ENCODE results near the gene ZNF557. TPM values are rescaled to one million over a fixed set of nuclear protein-coding genes. Genes with fewer than 3 reads are reported as not detected.

Gene ZNF557
- total RNA-seq, 3 donors from 2014 or later: 7.2 to 18.3 (median 12.8) TPM

- intact Hi-C loops (cut with DNase I; ENCODE audit: low total_unique reads): no loop called here
- H3K27me3 ChIP-seq: no peaks in the 10 kb centered on the region
- H3K4me1 ChIP-seq: peaks cover 0 to 4% of the 10 kb centered on the region in 2 donors
- TF ChIP-seq CTCF (IDR thresholded peaks at IDR 0.05) (no peak), POLR2AphosphoS5 (IDR thresholded peaks at IDR 0.05) (peak in 2 of 3 donors; percentile 12 to 44), POLR2A (IDR thresholded peaks at IDR 0.05) (no peak)
- H3K9me3 ChIP-seq: peaks cover 7 to 16% of the 10 kb centered on the region in 2 donors
- no peaks in the 10 kb centered on the region for H3K36me3 ChIP-seq
- peak overlapping the region; percentile 53 to 70 (median 69) for H3K4me3 ChIP-seq
- DNase-seq (ENCODE audit: low spot score in 2 of 2): peak; percentile 86 to 92
- peak overlapping the region; percentile 92 to 94 for H3K27ac ChIP-seq
These were observed 29.4 kb downstream of the ZNF557 start for GRCh38 chr19:7098701-7099596.

- Histone ChIP-seq H3K27ac (peak overlapping the region; percentile 92 to 94), H3K4me3 (peak overlapping the region; percentile 53 to 70 (median 69)), H3K9me3 (peaks cover 6 to 10% of the 10 kb centered on the region in 2 donors), H3K36me3 (no peaks in the 10 kb centered on the region), H3K27me3 (no peaks in the 10 kb centered on the region), H3K4me1 (peaks cover 0 to 4% of the 10 kb centered on the region in 2 donors)
- intact Hi-C loops (cut with DNase I; ENCODE audit: low total_unique reads): no loop called here
- TF ChIP-seq POLR2AphosphoS5 (IDR thresholded peaks at IDR 0.05) (no peak), CTCF (IDR thresholded peaks at IDR 0.05) (no peak), POLR2A (IDR thresholded peaks at IDR 0.05) (no peak)
- DNase-seq (ENCODE audit: low spot score in 2 of 2): no peak
These were observed 30.1 kb downstream of the ZNF557 start for GRCh38 chr19:7099597-7099921.

DNA sequence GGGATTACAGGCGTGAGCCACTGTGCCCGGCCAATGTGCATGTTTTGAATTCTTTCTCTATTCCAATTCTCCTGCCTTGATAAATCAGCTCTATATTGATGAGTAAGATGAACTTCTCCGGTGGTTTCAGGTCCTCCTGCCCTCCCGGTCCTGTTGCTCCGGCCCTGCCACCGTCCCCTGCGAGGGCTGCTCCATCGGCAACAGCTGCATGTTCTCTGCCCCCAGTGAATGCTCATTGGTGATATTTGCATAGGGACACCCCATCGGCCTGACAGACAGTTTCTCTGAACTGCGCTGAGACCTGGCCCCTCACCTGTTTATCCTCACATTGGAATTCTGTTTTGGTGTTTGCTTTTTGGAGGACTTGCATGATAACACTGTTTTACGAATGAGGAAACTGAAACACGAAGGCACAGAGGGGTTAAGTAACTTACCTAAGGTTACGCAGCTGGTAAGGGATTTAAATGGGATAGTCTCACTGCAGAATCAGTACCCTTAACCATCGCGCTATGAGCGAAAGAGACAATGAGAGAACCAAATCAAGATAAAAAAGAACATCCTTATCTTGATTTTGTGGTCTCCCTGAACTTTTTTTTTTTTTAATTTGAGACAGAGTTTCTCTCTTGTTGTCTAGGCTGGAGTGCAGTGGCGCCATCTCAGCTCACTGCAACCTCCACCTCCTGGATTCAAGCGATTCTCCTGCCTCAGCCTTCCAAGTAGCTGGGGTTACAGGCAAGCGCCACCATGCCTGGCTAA lies 32.2 kb downstream of the ZNF557 start:
- intact Hi-C loops (cut with DNase I; ENCODE audit: low total_unique reads): loop anchor here (2.0 kb wide), 1 partner anchor 47 kb away; no protein-coding TSS in a partner anchor
- no peak overlapping the region for H3K4me3 ChIP-seq
- H3K27me3 ChIP-seq: no peaks in the 10 kb centered on the region
- no peak for TF ChIP-seq POLR2A (IDR thresholded peaks at IDR 0.05)
- TF ChIP-seq CTCF (IDR thresholded peaks at IDR 0.05): no peak
- no peak for TF ChIP-seq POLR2AphosphoS5 (IDR thresholded peaks at IDR 0.05)
- no peak for DNase-seq (ENCODE audit: low spot score in 2 of 2)
- no peaks in the 10 kb centered on the region for H3K9me3 ChIP-seq
- no peak overlapping the region for H3K27ac ChIP-seq
- H3K4me1 ChIP-seq: peaks cover 0 to 4% of the 10 kb centered on the region in 2 donors
- no peaks in the 10 kb centered on the region for H3K36me3 ChIP-seq

GRCh38 chr19:7104747-7105447 lies 35.4 kb downstream of the ZNF557 start:
- Histone ChIP-seq H3K27me3 (no peaks in the 10 kb centered on the region), H3K4me1 (no peaks in the 10 kb centered on the region), H3K27ac (no peak overlapping the region), H3K9me3 (no peaks in the 10 kb centered on the region), H3K36me3 (no peaks in the 10 kb centered on the region), H3K4me3 (no peak overlapping the region)
- TF ChIP-seq POLR2AphosphoS5 (IDR thresholded peaks at IDR 0.05) (no peak), CTCF (IDR thresholded peaks at IDR 0.05) (no peak), POLR2A (IDR thresholded peaks at IDR 0.05) (no peak)
- no peak for DNase-seq (ENCODE audit: low spot score in 2 of 2)
- intact Hi-C loops (cut with DNase I; ENCODE audit: low total_unique reads): no loop called here

Measured in breast epithelium (tissue), 4 donors.